Neural cell (in vitro differentiated cells): ENCODE measurements around the gene TP53AIP1. TPM values are rescaled to one million over a fixed set of nuclear protein-coding genes. Genes with fewer than 3 reads are reported as not detected.

Experiments used
- H2AFZ ChIP-seq: fragments of 200-600, 300-800 bp; sonication (generic), shearing (Covaris generic); 2 replicates; pipeline ENCODE4 v1.6.0; 2014; ENCODE audit warnings: low read depth, mild to moderate bottlenecking, antibody characterized with exemption, low read length, moderate library complexity
- H3F3A ChIP-seq: fragments of 200-600 bp; shearing (Covaris generic); 2 replicates; pipeline ENCODE4 v1.6.1; 2016; ENCODE audit warnings: mild to moderate bottlenecking, moderate library complexity, mixed read lengths, antibody characterized with exemption, low read length; ENCODE audit not compliant: insufficient read depth, poor library complexity, severe bottlenecking
- H3K27ac ChIP-seq: fragments of 200-600, 300-800 bp; sonication (generic), shearing (Covaris generic); 2 replicates; pipeline ENCODE4 v1.5.1; 2014; ENCODE audit warnings: mild to moderate bottlenecking, low read length, moderate library complexity
- H3K27me3 ChIP-seq: fragments of 300-800, 200-600 bp; sonication (generic), shearing (Covaris generic); 2 replicates; pipeline ENCODE4 v1.6.0; 2014; ENCODE audit warnings: mild to moderate bottlenecking, low read depth, low read length, moderate library complexity; ENCODE audit not compliant: insufficient read depth
- H3K36me3 ChIP-seq: fragments of 300-800, 200-600 bp; sonication (generic), shearing (Covaris generic); 2 replicates; pipeline ENCODE4 v1.5.1; 2014; ENCODE audit warnings: mild to moderate bottlenecking, antibody characterized with exemption, low read length, moderate library complexity; ENCODE audit not compliant: insufficient read depth
- H3K4me2 ChIP-seq: fragments of 300-800, 200-600 bp; sonication (generic), shearing (Covaris generic); 2 replicates; pipeline ENCODE4 v1.6.0; 2014; ENCODE audit warnings: mild to moderate bottlenecking, low read length
- H3K4me3 ChIP-seq: fragments of 300-800, 200-600 bp; sonication (generic), shearing (Covaris generic); 2 replicates; pipeline ENCODE4 v1.5.1; 2014; ENCODE audit warnings: mild to moderate bottlenecking, low read length, moderate library complexity
- H3K79me2 ChIP-seq: fragments of 200-600 bp; shearing (Covaris generic); replicated peaks from 2 replicates; pipeline ENCODE4 v1.6.0; 2014; ENCODE audit warnings: mild to moderate bottlenecking, low read length, moderate library complexity; ENCODE audit not compliant: insufficient read depth
- H3K9ac ChIP-seq: fragments of 300-800, 200-600 bp; sonication (generic), shearing (Covaris generic); 2 replicates; pipeline ENCODE4 v1.6.1; 2016; ENCODE audit warnings: mild to moderate bottlenecking, low read length, mixed read lengths
- H3K9me2 ChIP-seq: fragments of 200-600 bp; shearing (Covaris generic); 2 replicates; pipeline ENCODE4 v1.6.1; 2016; ENCODE audit warnings: mild to moderate bottlenecking, low read length, mixed read lengths; ENCODE audit not compliant: insufficient read depth
- H3K9me3 ChIP-seq: fragments of 200-600, 300-800 bp; sonication (generic), shearing (Covaris generic); 2 replicates; pipeline ENCODE4 v1.6.1; 2016; ENCODE audit warnings: mild to moderate bottlenecking, mixed run types, low read length, moderate library complexity, mixed read lengths
- H4K20me1 ChIP-seq: fragments of 200-600 bp; shearing (Covaris generic); 2 replicates; pipeline ENCODE4 v1.6.1; 2016; ENCODE audit warnings: mild to moderate bottlenecking, mixed run types; ENCODE audit not compliant: insufficient read depth
- EP300 ChIP-seq: fragments of 450-650 bp; conservative IDR thresholded peaks from 2 replicates; pipeline ENCODE4 v1.6.1; 2014; ENCODE audit warnings: antibody characterized with exemption, mild to moderate bottlenecking, moderate library complexity; ENCODE audit not compliant: poor library complexity, severe bottlenecking
- EZH2 ChIP-seq: fragments of 200-600, 300-800 bp; shearing (Covaris generic), sonication (generic); IDR thresholded peaks from 2 replicates; pipeline ENCODE4 v1.6.1; 2014; ENCODE audit warnings: antibody characterized with exemption, low read length, borderline replicate concordance, mild to moderate bottlenecking; ENCODE audit not compliant: insufficient read depth, poor library complexity, severe bottlenecking
- POLR2AphosphoS5 ChIP-seq: IDR thresholded peaks from 2 replicates; pipeline ENCODE4 v1.6.1; 2012
- RAD21 ChIP-seq: fragments of 450-650 bp; conservative IDR thresholded peaks from 2 replicates; pipeline ENCODE4 v1.6.1; 2014; ENCODE audit warnings: antibody characterized with exemption, mild to moderate bottlenecking, moderate library complexity
- polyA plus RNA-seq: library from polyadenylated mRNA; depleted of rRNA; stranded (reverse); fragments of >200 nt; gene quantifications from 2 replicates; pipeline ENCODE4 v1.2.3, GENCODE V29; 2014
- TF ChIP-seq, protein P1 (sequence below): fragments of 450-650 bp; IDR thresholded peaks from 2 replicates; pipeline ENCODE4 v1.5.1; 2014; ENCODE audit warnings: antibody characterized with exemption, mild to moderate bottlenecking, moderate library complexity; ENCODE audit not compliant: poor library complexity, severe bottlenecking
- TF ChIP-seq, protein P2 (sequence below): IDR thresholded peaks from 2 replicates; pipeline ENCODE4 v1.6.1; 2012; ENCODE audit warnings: borderline replicate concordance

The TP53AIP1 gene
- polyA plus RNA-seq, 1 donor from 2014 or later: 0.68 TPM

DNA sequence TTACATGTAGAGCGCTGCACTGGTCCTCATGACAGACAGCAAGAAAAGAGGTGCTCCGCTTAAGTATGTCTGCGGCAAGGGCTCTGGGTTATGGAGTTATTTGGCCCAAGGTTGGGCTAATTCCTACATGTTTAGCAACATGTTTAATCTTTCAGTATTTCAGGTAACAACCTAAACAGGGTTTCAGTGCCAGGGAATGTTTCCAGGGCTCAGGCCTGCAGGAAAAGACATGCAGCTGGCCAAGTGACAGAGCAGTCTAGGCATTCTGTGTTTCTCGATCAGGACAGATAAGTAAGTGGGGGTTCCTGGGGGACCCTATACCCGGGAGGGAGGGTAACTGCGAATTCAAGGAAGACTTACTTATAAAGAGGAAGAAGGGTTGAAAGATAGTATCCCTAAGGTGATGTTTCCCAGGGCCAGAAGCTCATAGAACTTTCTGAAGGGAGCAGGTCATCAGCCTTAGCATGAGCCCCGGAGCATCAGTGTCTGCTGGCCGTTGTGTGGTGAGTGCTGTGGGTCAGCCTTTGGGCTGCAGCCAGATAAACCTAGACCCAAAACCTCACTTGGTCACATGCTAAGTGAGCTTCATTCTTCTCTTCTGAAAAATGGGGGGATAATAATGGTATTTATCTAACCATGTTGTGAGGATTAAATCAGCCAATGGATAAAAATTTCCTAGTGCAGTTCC, 33.1 kb downstream of the TP53AIP1 start:
- Histone ChIP-seq H3K4me2 (no peak overlapping the region), H4K20me1 (no peaks in the 10 kb centered on the region), H3K9me3 (no peaks in the 10 kb centered on the region), H2AFZ (no peak overlapping the region), H3K27me3 (peaks cover 29% of the 10 kb centered on the region), H3K4me3 (no peak overlapping the region), H3K79me2 (no peaks in the 10 kb centered on the region), H3F3A (no peaks in the 10 kb centered on the region), H3K36me3 (no peaks in the 10 kb centered on the region), H3K9ac (no peak overlapping the region), H3K27ac (no peak overlapping the region), H3K9me2 (no peaks in the 10 kb centered on the region)
- TF ChIP-seq, protein P1, sequence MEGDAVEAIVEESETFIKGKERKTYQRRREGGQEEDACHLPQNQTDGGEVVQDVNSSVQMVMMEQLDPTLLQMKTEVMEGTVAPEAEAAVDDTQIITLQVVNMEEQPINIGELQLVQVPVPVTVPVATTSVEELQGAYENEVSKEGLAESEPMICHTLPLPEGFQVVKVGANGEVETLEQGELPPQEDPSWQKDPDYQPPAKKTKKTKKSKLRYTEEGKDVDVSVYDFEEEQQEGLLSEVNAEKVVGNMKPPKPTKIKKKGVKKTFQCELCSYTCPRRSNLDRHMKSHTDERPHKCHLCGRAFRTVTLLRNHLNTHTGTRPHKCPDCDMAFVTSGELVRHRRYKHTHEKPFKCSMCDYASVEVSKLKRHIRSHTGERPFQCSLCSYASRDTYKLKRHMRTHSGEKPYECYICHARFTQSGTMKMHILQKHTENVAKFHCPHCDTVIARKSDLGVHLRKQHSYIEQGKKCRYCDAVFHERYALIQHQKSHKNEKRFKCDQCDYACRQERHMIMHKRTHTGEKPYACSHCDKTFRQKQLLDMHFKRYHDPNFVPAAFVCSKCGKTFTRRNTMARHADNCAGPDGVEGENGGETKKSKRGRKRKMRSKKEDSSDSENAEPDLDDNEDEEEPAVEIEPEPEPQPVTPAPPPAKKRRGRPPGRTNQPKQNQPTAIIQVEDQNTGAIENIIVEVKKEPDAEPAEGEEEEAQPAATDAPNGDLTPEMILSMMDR: no peak
- no peak for TF ChIP-seq EP300
- TF ChIP-seq, protein P2, sequence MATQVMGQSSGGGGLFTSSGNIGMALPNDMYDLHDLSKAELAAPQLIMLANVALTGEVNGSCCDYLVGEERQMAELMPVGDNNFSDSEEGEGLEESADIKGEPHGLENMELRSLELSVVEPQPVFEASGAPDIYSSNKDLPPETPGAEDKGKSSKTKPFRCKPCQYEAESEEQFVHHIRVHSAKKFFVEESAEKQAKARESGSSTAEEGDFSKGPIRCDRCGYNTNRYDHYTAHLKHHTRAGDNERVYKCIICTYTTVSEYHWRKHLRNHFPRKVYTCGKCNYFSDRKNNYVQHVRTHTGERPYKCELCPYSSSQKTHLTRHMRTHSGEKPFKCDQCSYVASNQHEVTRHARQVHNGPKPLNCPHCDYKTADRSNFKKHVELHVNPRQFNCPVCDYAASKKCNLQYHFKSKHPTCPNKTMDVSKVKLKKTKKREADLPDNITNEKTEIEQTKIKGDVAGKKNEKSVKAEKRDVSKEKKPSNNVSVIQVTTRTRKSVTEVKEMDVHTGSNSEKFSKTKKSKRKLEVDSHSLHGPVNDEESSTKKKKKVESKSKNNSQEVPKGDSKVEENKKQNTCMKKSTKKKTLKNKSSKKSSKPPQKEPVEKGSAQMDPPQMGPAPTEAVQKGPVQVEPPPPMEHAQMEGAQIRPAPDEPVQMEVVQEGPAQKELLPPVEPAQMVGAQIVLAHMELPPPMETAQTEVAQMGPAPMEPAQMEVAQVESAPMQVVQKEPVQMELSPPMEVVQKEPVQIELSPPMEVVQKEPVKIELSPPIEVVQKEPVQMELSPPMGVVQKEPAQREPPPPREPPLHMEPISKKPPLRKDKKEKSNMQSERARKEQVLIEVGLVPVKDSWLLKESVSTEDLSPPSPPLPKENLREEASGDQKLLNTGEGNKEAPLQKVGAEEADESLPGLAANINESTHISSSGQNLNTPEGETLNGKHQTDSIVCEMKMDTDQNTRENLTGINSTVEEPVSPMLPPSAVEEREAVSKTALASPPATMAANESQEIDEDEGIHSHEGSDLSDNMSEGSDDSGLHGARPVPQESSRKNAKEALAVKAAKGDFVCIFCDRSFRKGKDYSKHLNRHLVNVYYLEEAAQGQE: no peak

DNA sequence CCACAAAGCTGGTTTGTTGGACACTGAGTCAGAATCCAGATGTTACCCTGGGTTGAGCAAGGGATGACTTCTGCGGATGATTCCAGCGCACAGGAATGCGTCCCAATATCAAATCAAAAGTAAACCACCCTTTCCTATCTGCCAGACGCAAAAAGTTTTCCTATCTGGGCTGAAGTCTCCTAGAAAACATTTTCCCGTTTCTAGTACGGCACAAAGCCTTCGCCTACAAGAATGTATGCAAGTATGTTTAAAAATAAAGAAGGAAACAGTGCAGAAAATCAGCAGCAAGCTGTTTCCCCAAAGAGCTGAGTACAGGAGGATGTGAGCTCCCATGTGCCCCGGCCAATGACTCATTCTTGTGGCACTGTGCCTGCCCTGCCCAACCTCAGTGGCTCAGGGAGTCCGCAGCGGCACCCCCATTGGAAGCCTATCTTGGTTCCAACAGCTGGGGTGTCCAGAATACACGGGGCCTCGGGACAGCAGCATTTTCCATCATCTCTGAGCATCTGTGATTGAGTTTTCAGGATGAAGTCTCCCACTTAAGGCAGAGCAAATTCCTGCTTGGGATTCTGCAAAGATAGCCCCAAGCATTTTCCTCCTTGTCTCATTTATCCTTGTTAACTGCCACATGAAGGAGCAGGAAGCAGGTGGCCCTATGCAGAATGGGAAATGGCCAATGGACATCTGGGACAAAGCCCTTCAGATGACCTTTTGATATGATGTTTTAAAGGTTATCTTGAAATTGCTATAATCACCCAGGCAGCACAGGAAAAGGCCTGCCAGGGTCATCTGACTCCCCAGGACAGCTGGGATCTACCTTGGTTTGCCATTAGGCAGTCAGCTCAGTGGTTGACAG, 34.1 kb downstream of the TP53AIP1 start:
- Histone ChIP-seq H3K27ac (no peak overlapping the region), H3K9me3 (no peaks in the 10 kb centered on the region), H3K9me2 (no peaks in the 10 kb centered on the region), H3K9ac (no peak overlapping the region), H3K36me3 (no peaks in the 10 kb centered on the region), H3K4me2 (no peak overlapping the region), H3F3A (no peaks in the 10 kb centered on the region), H3K4me3 (no peak overlapping the region), H3K27me3 (peaks cover 39% of the 10 kb centered on the region), H2AFZ (no peak overlapping the region), H3K79me2 (no peaks in the 10 kb centered on the region), H4K20me1 (no peaks in the 10 kb centered on the region)
- no peak for TF ChIP-seq POLR2AphosphoS5
- no peak for TF ChIP-seq RAD21
- TF ChIP-seq EZH2: no peak
- no peak for TF ChIP-seq EP300
